Neuronal stem cell (in vitro differentiated cells): ENCODE data around the gene CDKN1A.

ENCODE experiments used
- DNase-seq: peaks from one replicate; pipeline ENCODE4 v3.0.0-alpha.2; 2013; ENCODE audit warnings: low spot score
- H2AFZ ChIP-seq: one replicate; pipeline ENCODE4 v1.6.1; 2013; ENCODE audit warnings: mild to moderate bottlenecking, low read length, inconsistent platforms
- H2AK5ac ChIP-seq: 2 replicates; pipeline ENCODE4 v1.6.1; 2013; ENCODE audit warnings: low read depth, mild to moderate bottlenecking, inconsistent platforms, low read length, moderate library complexity, mixed read lengths
- H2BK120ac ChIP-seq: 2 replicates; pipeline ENCODE4 v1.6.1; 2013; ENCODE audit warnings: low read depth, mild to moderate bottlenecking, inconsistent platforms, low read length, moderate library complexity, mixed read lengths
- H2BK12ac ChIP-seq: one replicate; pipeline ENCODE4 v1.6.1; 2013; ENCODE audit warnings: low read length, inconsistent platforms
- H2BK15ac ChIP-seq: 2 replicates; pipeline ENCODE4 v1.6.1; 2013; ENCODE audit warnings: mild to moderate bottlenecking, low read length, inconsistent platforms, mixed read lengths
- H2BK5ac ChIP-seq: one replicate; pipeline ENCODE4 v1.6.1; 2013; ENCODE audit warnings: inconsistent platforms, mild to moderate bottlenecking, low read length, moderate library complexity
- H3K14ac ChIP-seq: one replicate; pipeline ENCODE4 v1.6.1; 2013; ENCODE audit warnings: low read length, inconsistent platforms
- H3K18ac ChIP-seq: 2 replicates; pipeline ENCODE4 v1.6.1; 2013; ENCODE audit warnings: low read length, inconsistent platforms
- H3K23ac ChIP-seq: 2 replicates; pipeline ENCODE4 v1.6.1; 2013; ENCODE audit warnings: low read depth, mild to moderate bottlenecking, mixed read lengths, low read length, inconsistent platforms; ENCODE audit not compliant: poor library complexity
- H3K27ac ChIP-seq: replicated peaks from 3 replicates; pipeline ENCODE4 v1.5.1; 2013; ENCODE audit warnings: low read length, inconsistent platforms
- H3K27me3 ChIP-seq, 3 experiments: 2 replicates each; pipeline ENCODE4 v1.6.1; 2013; ENCODE audit warnings: low read length in 3 of 3, mild to moderate bottlenecking in 2 of 3, inconsistent platforms in 1 of 3, low read depth in 1 of 3, mixed read lengths in 1 of 3, moderate library complexity in 1 of 3; ENCODE audit not compliant: control insufficient read depth in 3 of 3, insufficient read depth in 3 of 3
- H3K36me3 ChIP-seq, 2 donors: replicated peaks in 1 of 2; 2 replicates each; pipeline ENCODE4 v1.6.1; 2013; ENCODE audit warnings: low read length in 2 of 2; ENCODE audit not compliant: control insufficient read depth in 2 of 2, insufficient read depth in 2 of 2
- H3K4ac ChIP-seq: 2 replicates; pipeline ENCODE4 v1.6.1; 2013; ENCODE audit warnings: inconsistent platforms, mild to moderate bottlenecking, low read length, moderate library complexity
- H3K4me1 ChIP-seq, 2 donors: 1 replicate in 1 of 2; 2 replicates in 1 of 2; pipeline ENCODE4 v1.6.1; 2013; ENCODE audit warnings: low read length in 2 of 2, low read depth in 1 of 2; ENCODE audit not compliant: control insufficient read depth in 2 of 2, insufficient read depth in 1 of 2
- H3K4me2 ChIP-seq: one replicate; pipeline ENCODE4 v1.6.1; 2013; ENCODE audit warnings: mild to moderate bottlenecking, low read length, inconsistent platforms; ENCODE audit not compliant: insufficient read depth, poor library complexity, severe bottlenecking
- H3K4me3 ChIP-seq, 2 donors: 2 replicates each; pipeline ENCODE4 v1.5.1; 2013; ENCODE audit warnings: low read length in 2 of 2, mild to moderate bottlenecking in 2 of 2, inconsistent platforms in 1 of 2, moderate library complexity in 1 of 2
- H3K79me1 ChIP-seq: one replicate; pipeline ENCODE4 v1.6.1; 2013; ENCODE audit warnings: low read depth, mild to moderate bottlenecking, inconsistent platforms, low read length, moderate library complexity
- H3K9ac ChIP-seq: one replicate; pipeline ENCODE4 v1.6.1; 2013; ENCODE audit warnings: mild to moderate bottlenecking, low read depth, low read length, inconsistent platforms; ENCODE audit not compliant: poor library complexity
- H3K9me3 ChIP-seq, 2 donors: replicated peaks in 1 of 2; 2 replicates each; pipeline versions ENCODE3 to v1.6.1; 2013; ENCODE audit warnings: low read length in 2 of 2, mild to moderate bottlenecking in 2 of 2, inconsistent platforms in 1 of 2, low read depth in 1 of 2, mixed read lengths in 1 of 2, moderate library complexity in 1 of 2; ENCODE audit not compliant: control insufficient read depth in 2 of 2, insufficient read depth in 1 of 2
- H4K8ac ChIP-seq: one replicate; pipeline ENCODE4 v1.6.1; 2013; ENCODE audit warnings: low read depth, mild to moderate bottlenecking, inconsistent platforms, low read length, moderate library complexity
- H4K91ac ChIP-seq: one replicate; pipeline ENCODE4 v1.6.1; 2013; ENCODE audit warnings: low read length, low read depth, mild to moderate bottlenecking, inconsistent platforms; ENCODE audit not compliant: poor library complexity
- WGBS, 2 donors: extraction: QIAGEN DNeasy Blood & Tissue Kit; methylation state at CpG; one replicate each; pipeline ENCODE4 v1.1.7; 2013; ENCODE audit warnings: missing lambda C conversion rate in 2 of 2, mixed read lengths in 1 of 2; ENCODE audit not compliant: insufficient read length in 2 of 2, insufficient replicate concordance in 1 of 2; ENCODE audit errors: extremely low coverage in 2 of 2; 5-methylcytosine and 5-hydroxymethylcytosine counted together

Gene CDKN1A

DNA sequence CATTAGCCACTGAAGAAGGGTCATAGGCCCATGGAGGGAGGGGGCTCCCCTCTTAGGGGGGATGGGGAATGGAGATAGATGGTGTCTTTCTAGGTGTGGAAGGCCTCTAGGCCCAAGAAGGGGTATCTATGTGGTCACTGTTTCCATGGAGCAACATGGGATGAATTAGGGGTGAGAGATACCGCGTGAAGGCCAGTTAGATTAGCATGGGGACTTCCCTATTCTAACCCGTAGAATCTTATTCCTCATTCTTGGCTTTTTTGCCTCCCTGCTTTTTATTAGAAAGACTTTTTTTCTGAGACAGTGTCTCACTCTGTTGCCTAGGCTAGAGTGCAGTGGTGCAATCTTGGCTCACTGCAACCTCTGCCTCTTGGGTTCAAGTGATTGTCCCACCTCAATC is 22.3 kb downstream of the CDKN1A start:
- H2AK5ac ChIP-seq: no peak overlapping the region
- no peak overlapping the region for H2BK5ac ChIP-seq
- no peak overlapping the region for H3K4ac ChIP-seq
- H3K27ac ChIP-seq: no peak overlapping the region
- H3K14ac ChIP-seq: no peak overlapping the region
- H3K9ac ChIP-seq: no peak overlapping the region
- no peaks in the 10 kb centered on the region for H3K79me1 ChIP-seq
- no peak overlapping the region for H2BK12ac ChIP-seq
- no peak overlapping the region for H3K4me3 ChIP-seq
- H3K9me3 ChIP-seq: no peaks in the 10 kb centered on the region
- H3K36me3 ChIP-seq: no peaks in the 10 kb centered on the region
- H4K91ac ChIP-seq: no peak overlapping the region
- H4K8ac ChIP-seq: no peak overlapping the region
- no peak for DNase-seq
- H3K18ac ChIP-seq: no peak overlapping the region
- no peak overlapping the region for H3K23ac ChIP-seq
- H2AFZ ChIP-seq: no peak overlapping the region
- peaks cover 0 to 37% (median 0%) of the 10 kb centered on the region in 3 experiments for H3K27me3 ChIP-seq
- H2BK120ac ChIP-seq: no peak overlapping the region
- no CpG with 5 or more reads among the region's 3 CpGs for WGBS, 2 donors
- no peak overlapping the region for H2BK15ac ChIP-seq
- H3K4me2 ChIP-seq: no peak overlapping the region
- no peaks in the 10 kb centered on the region for H3K4me1 ChIP-seq

DNA sequence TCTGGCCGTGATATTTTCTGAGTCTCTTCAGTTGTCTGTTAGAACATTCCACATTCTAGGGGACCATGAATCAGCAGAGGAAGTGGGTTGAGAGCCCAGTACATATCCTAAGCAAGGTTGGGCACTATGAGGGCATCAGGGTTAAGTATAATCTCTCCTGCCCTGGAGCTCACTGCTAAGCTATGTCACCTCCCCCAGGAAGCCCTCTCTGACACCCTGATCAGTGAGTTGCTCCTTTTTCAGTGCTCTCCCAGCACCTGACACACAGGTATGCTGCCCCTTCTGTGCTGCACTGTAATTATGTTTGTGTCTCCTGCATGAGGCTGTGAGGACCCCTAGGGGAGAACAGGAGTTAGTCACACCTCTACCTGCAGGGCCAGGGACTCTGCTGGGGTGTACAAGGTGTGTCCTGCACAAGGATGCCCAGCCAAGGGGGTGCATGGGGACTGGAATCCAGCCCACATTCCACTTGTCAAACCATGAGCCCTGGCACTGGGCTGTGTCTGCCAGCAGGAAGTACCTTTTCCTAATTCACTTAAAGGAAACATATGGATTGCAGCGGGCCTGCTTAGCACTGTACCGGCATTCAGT is 23.0 kb downstream of the CDKN1A start:
- Histone ChIP-seq H3K4me3 (no peak overlapping the region), H3K4ac (no peak overlapping the region), H3K27ac (no peak overlapping the region), H3K36me3 (no peaks in the 10 kb centered on the region), H3K27me3 (peaks cover 0 to 44% (median 0%) of the 10 kb centered on the region in 3 experiments), H3K4me1 (no peaks in the 10 kb centered on the region), H3K18ac (no peak overlapping the region), H2AK5ac (no peak overlapping the region), H2BK120ac (no peak overlapping the region), H3K79me1 (no peaks in the 10 kb centered on the region), H2BK12ac (no peak overlapping the region), H3K9ac (no peak overlapping the region), H2AFZ (no peak overlapping the region), H2BK15ac (no peak overlapping the region), H2BK5ac (no peak overlapping the region), H4K91ac (no peak overlapping the region), H4K8ac (no peak overlapping the region), H3K23ac (no peak overlapping the region), H3K4me2 (no peak overlapping the region), H3K14ac (no peak overlapping the region), H3K9me3 (no peaks in the 10 kb centered on the region)
- no peak for DNase-seq
- WGBS, 2 donors: no CpG with 5 or more reads among the region's 3 CpGs

DNA sequence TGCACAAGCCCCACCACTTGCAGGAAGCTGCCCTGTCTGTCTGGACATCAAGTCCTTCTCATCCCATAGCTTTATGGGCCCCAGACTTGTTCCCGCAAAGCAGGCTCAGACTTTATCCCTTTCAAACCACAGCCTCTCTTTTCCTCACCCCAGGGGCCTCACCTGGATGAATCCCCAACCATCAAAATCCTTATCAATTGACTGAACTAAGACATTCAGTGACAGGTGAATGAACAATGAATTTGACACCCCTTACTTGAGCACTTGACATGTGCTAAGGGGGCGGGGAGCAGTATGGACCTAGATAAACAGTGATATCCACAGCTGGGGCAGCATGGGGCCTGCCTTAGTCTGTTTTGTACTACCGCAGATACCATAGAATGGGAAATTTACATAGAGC is 24.1 kb downstream of the CDKN1A start:
- no peak overlapping the region for H4K8ac ChIP-seq

DNA sequence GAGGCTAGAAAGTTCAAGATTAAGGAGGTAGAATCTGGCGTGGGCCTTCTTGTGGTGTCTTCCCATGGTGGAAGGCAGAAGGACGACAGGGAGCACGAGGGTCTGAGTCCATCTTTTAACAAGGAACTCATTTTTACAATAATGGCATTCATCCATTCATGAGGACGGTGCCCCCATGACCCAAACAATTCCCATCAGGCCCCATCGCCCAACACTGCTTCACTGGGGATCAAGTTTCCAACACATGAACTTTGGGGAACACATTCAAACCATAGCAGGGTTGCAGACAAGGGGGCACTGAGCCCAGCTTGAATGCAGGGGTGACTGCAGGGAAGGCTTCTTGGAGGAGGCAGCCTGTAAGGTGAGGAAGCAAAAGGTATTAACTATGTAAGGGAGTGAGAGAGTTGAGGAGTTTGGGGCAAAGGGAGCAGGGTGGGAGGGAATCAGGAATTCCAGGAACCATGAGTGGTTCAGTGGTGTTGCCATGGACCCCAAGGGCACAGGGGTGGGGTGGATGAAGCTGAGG is 24.6 kb downstream of the CDKN1A start:
- Histone ChIP-seq H3K27me3 (peaks cover 0 to 51% (median 0%) of the 10 kb centered on the region in 3 experiments), H2AFZ (no peak overlapping the region), H2BK15ac (no peak overlapping the region)

More for the DNA sequence above, 24.1 kb downstream of the CDKN1A start:
- H2BK12ac ChIP-seq: no peak overlapping the region
- H2BK120ac ChIP-seq: no peak overlapping the region
- no peak for DNase-seq
- H3K4me2 ChIP-seq: no peak overlapping the region
- no peak overlapping the region for H2BK15ac ChIP-seq
- no peak overlapping the region for H3K27ac ChIP-seq
- no peak overlapping the region for H3K4ac ChIP-seq
- H3K79me1 ChIP-seq: no peaks in the 10 kb centered on the region
- H3K23ac ChIP-seq: no peak overlapping the region
- H3K9ac ChIP-seq: no peak overlapping the region
- H3K18ac ChIP-seq: no peak overlapping the region
- no peaks in the 10 kb centered on the region for H3K9me3 ChIP-seq
- no peak overlapping the region for H2AK5ac ChIP-seq
- H2AFZ ChIP-seq: no peak overlapping the region
- no peak overlapping the region for H3K4me3 ChIP-seq
- no peak overlapping the region for H2BK5ac ChIP-seq
- no peak overlapping the region for H3K14ac ChIP-seq
- no CpG with 5 or more reads among the region's 3 CpGs for WGBS, 2 donors
- H3K4me1 ChIP-seq: no peaks in the 10 kb centered on the region
- peaks cover 0 to 54% (median 0%) of the 10 kb centered on the region in 3 experiments for H3K27me3 ChIP-seq
- H3K36me3 ChIP-seq: no peaks in the 10 kb centered on the region
- no peak overlapping the region for H4K91ac ChIP-seq

More for the DNA sequence above, 24.6 kb downstream of the CDKN1A start:
- H3K9me3 ChIP-seq: no peaks in the 10 kb centered on the region
- no peak overlapping the region for H3K14ac ChIP-seq
- no peak overlapping the region for H3K4ac ChIP-seq
- H3K4me2 ChIP-seq: no peak overlapping the region
- H2AK5ac ChIP-seq: no peak overlapping the region
- no peak overlapping the region for H4K8ac ChIP-seq
- H3K18ac ChIP-seq: no peak overlapping the region
- H4K91ac ChIP-seq: no peak overlapping the region
- H3K23ac ChIP-seq: no peak overlapping the region
- H3K4me1 ChIP-seq: no peaks in the 10 kb centered on the region
- no peaks in the 10 kb centered on the region for H3K79me1 ChIP-seq
- no peak overlapping the region for H3K27ac ChIP-seq
- no peak overlapping the region for H2BK5ac ChIP-seq
- H3K4me3 ChIP-seq: no peak overlapping the region
- no peak overlapping the region for H2BK120ac ChIP-seq
- no peak for DNase-seq
- WGBS, 2 donors: no CpG with 5 or more reads among the region's 5 CpGs
- H3K9ac ChIP-seq: no peak overlapping the region
- no peaks in the 10 kb centered on the region for H3K36me3 ChIP-seq
- H2BK12ac ChIP-seq: no peak overlapping the region
